A549 (cell line): ENCODE results near the gene IKZF5. TPM values are rescaled to one million over a fixed set of nuclear protein-coding genes. Genes with fewer than 3 reads are reported as not detected.

Experiments
- ATAC-seq, 2 experiments: fragments of 200-7000 bp in 1 of 2; fragments of >200 bp in 1 of 2; cut with Nextera tagmentation in 1 of 2; cut with Tn5 transposase in 1 of 2; 3 replicates each; pipeline versions ENCODE4 v1.8.0 to v1.9.1; 2018 to 2020; ENCODE audit warnings: mild to moderate bottlenecking in 1 of 2, moderate library complexity in 1 of 2
- CTCF ChIA-PET: fragments of 300-600 bp; sonication (Branson Sonifier 250); formaldehyde crosslinking; extraction: SDS; loops from one replicate; lab custom pipeline; 2021; ENCODE audit warnings: antibody characterized with exemption, inconsistent platforms; lab: Yijun Ruan, JAX
- POLR2A ChIA-PET: fragments of 350-600 bp; formaldehyde crosslinking; extraction: SDS; loops from one replicate; lab custom pipeline; 2021; ENCODE audit warnings: antibody characterized with exemption, inconsistent platforms; lab: Yijun Ruan, JAX
- DNase-seq, 2 experiments: peaks; one replicate each; pipeline versions ENCODE4 v3.0.0 to v3.0.0-alpha.2; 2011 to 2016; ENCODE audit warnings: low read depth in 1 of 2, low spot score in 1 of 2
- FAIRE-seq: peaks from 2 replicates; lab custom pipeline; 2011; peaks lifted over from hg19 to GRCh38; lab: Jason Lieb, UNC
- H3K27ac ChIP-seq, 2 experiments: fragments of >200 bp; sonication (Bioruptor Twin); formaldehyde crosslinking; 3 replicates each; pipeline ENCODE4 v1.5.1; 2016 to 2017
- H3K4me1 ChIP-seq: fragments of >200 bp; sonication (Bioruptor Twin); formaldehyde crosslinking; 3 replicates; pipeline ENCODE4 v1.6.1; 2016
- H3K4me2 ChIP-seq: fragments of >200 bp; sonication (Bioruptor Twin); formaldehyde crosslinking; 3 replicates; pipeline ENCODE4 v1.6.1; 2016
- H3K4me3 ChIP-seq: fragments of >200 bp; sonication (Bioruptor Twin); formaldehyde crosslinking; 3 replicates; pipeline ENCODE4 v1.5.1; 2016
- H3K9me3 ChIP-seq: fragments of >200 bp; sonication (Bioruptor Twin); formaldehyde crosslinking; 3 replicates; pipeline ENCODE4 v1.6.1; 2016
- ATOH8 ChIP-seq: fragments of 250-450 bp; sonication (Bioruptor Pico); IDR thresholded peaks from 2 replicates; pipeline ENCODE4 v1.5.0; 2020; ENCODE audit warnings: low read depth, mild to moderate bottlenecking, moderate library complexity
- CBX2 ChIP-seq: fragments of 200-600 bp; sonication (generic); IDR thresholded peaks from 2 replicates; pipeline ENCODE4 v1.6.1; 2016; ENCODE audit warnings: low read depth, mild to moderate bottlenecking, borderline replicate concordance
- CBX8 ChIP-seq: fragments of 200-600 bp; sonication (generic); IDR thresholded peaks from 2 replicates; pipeline ENCODE4 v1.6.1; 2016
- E2F6 ChIP-seq: IDR thresholded peaks from 2 replicates; pipeline ENCODE4 v1.6.1; 2012; ENCODE audit warnings: low read depth, borderline replicate concordance
- EHMT2 ChIP-seq: fragments of 200-600 bp; sonication (generic); IDR thresholded peaks from 2 replicates; pipeline ENCODE4 v1.6.1; 2016; ENCODE audit warnings: antibody characterized with exemption, low read depth, mild to moderate bottlenecking, moderate library complexity
- ELK1 ChIP-seq: fragments of 150-350 bp; IDR thresholded peaks from 2 replicates; pipeline ENCODE4 v1.6.1; 2014; ENCODE audit warnings: low read depth, mild to moderate bottlenecking, low read length
- EP300 ChIP-seq, 2 experiments: fragments of >200 bp; sonication (Bioruptor Twin); formaldehyde crosslinking; IDR thresholded peaks; 2 replicates in 1 of 2; 3 replicates in 1 of 2; pipeline ENCODE4 v1.6.1; 2016 to 2017
- FOXS1 ChIP-seq: fragments of 250-450 bp; sonication (Bioruptor Pico); IDR thresholded peaks from 2 replicates; pipeline ENCODE4 v1.5.0; 2020; ENCODE audit warnings: mild to moderate bottlenecking, moderate library complexity
- JUN ChIP-seq, 2 experiments: fragments of >200 bp; sonication (Bioruptor Twin); formaldehyde crosslinking; IDR thresholded peaks; 2 replicates in 1 of 2; 3 replicates in 1 of 2; pipeline ENCODE4 v1.6.1; 2016 to 2017
- MAFK ChIP-seq: fragments of 450-650 bp; IDR thresholded peaks from 2 replicates; pipeline ENCODE4 v1.6.1; 2014; ENCODE audit not compliant: partially characterized antibody
- MYC ChIP-seq: IDR thresholded peaks from 2 replicates; pipeline ENCODE4 v1.6.1; 2012; ENCODE audit warnings: mild to moderate bottlenecking, inconsistent platforms, low read length, improper control_type of control experiment, borderline replicate concordance
- NFE2L2 ChIP-seq: fragments of 150-350 bp; conservative IDR thresholded peaks from 2 replicates; pipeline ENCODE4 v1.6.1; 2014; ENCODE audit warnings: low read length
- NPAS2 ChIP-seq: fragments of 250-450 bp; sonication (Bioruptor Pico); IDR thresholded peaks from 2 replicates; pipeline ENCODE4 v1.8.0; 2022; ENCODE audit warnings: mild to moderate bottlenecking, moderate library complexity, borderline replicate concordance
- POLR2A ChIP-seq: IDR thresholded peaks from 2 replicates; pipeline ENCODE4 v1.6.1; 2012; ENCODE audit warnings: mild to moderate bottlenecking, low read length
- RARB ChIP-seq: fragments of 250-450 bp; sonication (Bioruptor Pico); IDR thresholded peaks from 2 replicates; pipeline ENCODE4 v1.8.0; 2021; ENCODE audit warnings: mild to moderate bottlenecking, moderate library complexity
- SMC3 ChIP-seq: fragments of >200 bp; sonication (Bioruptor Twin); formaldehyde crosslinking; IDR thresholded peaks from 3 replicates; pipeline ENCODE4 v1.6.1; 2018; ENCODE audit warnings: inconsistent platforms
- SREBF2 ChIP-seq: fragments of 450-650 bp; IDR thresholded peaks from 2 replicates; pipeline ENCODE4 v1.6.1; 2014; ENCODE audit warnings: mild to moderate bottlenecking, moderate library complexity
- ZFP36 ChIP-seq: fragments of 450-650 bp; IDR thresholded peaks from 2 replicates; pipeline ENCODE4 v1.6.1; 2014; ENCODE audit warnings: borderline replicate concordance; ENCODE audit not compliant: partially characterized antibody
- WGBS: methylation state at CpG from one replicate; pipeline ENCODE4 v1.1.6; 2017; ENCODE audit errors: missing lambda C conversion rate; 5-methylcytosine and 5-hydroxymethylcytosine counted together
- polyA plus RNA-seq, 4 experiments: library from polyadenylated mRNA; depleted of rRNA in 3 of 4; stranded (reverse); fragments of >200 nt; fragmentation: RNase III in 1 of 4; extraction: RNeasy Plus Mini Kit Qiagen cat#74134 plus additional on column Dnase treatment in 1 of 4; gene quantifications; 2 replicates in 3 of 4; 3 replicates in 1 of 4; pipeline ENCODE4 v1.2.3, GENCODE V29; 2011 to 2017
- TF ChIP-seq, protein P1 (sequence below): fragments of >200 bp; sonication (Bioruptor Twin); formaldehyde crosslinking; IDR thresholded peaks from 3 replicates; pipeline ENCODE4 v1.6.1; 2016
- TF ChIP-seq, protein P2 (sequence below): IDR thresholded peaks from 2 replicates; pipeline ENCODE4 v1.6.1; 2012
- TF ChIP-seq, protein P3 (sequence below): fragments of >200 bp; sonication (Bioruptor Twin); formaldehyde crosslinking; IDR thresholded peaks from 3 replicates; pipeline ENCODE4 v1.5.1; 2016

IKZF5 gene
- polyA plus RNA-seq, 2 of the 4 experiments (the other 2 are of a cell fraction), result 5.0 to 10.2 TPM

DNA sequence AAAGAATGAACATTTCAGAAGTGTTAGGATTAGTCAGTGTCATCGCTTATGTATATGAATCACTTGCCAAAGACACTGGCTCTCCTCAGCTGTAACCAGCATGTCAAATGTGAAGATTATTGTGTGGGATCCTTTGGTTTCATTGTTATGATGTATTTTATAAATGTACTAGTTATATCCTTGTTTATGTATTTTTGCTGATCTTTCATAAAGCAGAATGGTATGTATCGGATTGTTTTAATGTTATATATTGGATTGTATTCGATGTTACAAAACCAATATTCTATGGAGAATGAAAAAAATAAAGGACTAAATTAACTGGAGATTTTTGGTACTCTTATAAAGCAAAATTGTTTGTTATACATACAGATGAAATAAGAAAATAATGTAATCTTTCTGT is 49.4 kb upstream of the IKZF5 start:
- ChIA-PET POLR2A (no interaction called here), CTCF (no interaction called here)
- Histone ChIP-seq H3K4me2 (no peak overlapping the region), H3K4me3 (no peak overlapping the region), H3K27ac (no peak overlapping the region), H3K9me3 (no peaks in the 10 kb centered on the region), H3K4me1 (no peaks in the 10 kb centered on the region)
- WGBS, result 80% methylated on average over 3 of the region's 3 CpGs
- no peak for FAIRE-seq
- TF ChIP-seq MAFK, result peak; percentile 74
- no peak for TF ChIP-seq E2F6
- TF ChIP-seq NPAS2 (CRISPR knock-in tag), result no peak
- TF ChIP-seq, protein P1, sequence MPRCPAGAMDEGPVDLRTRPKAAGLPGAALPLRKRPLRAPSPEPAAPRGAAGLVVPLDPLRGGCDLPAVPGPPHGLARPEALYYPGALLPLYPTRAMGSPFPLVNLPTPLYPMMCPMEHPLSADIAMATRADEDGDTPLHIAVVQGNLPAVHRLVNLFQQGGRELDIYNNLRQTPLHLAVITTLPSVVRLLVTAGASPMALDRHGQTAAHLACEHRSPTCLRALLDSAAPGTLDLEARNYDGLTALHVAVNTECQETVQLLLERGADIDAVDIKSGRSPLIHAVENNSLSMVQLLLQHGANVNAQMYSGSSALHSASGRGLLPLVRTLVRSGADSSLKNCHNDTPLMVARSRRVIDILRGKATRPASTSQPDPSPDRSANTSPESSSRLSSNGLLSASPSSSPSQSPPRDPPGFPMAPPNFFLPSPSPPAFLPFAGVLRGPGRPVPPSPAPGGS, result no peak
- TF ChIP-seq MYC, result no peak
- TF ChIP-seq ZFP36, result no peak
- TF ChIP-seq EP300 (IDR thresholded peaks at IDR 0.05), result no peak
- DNase-seq, result no peak
- ATAC-seq, result no peak

DNA sequence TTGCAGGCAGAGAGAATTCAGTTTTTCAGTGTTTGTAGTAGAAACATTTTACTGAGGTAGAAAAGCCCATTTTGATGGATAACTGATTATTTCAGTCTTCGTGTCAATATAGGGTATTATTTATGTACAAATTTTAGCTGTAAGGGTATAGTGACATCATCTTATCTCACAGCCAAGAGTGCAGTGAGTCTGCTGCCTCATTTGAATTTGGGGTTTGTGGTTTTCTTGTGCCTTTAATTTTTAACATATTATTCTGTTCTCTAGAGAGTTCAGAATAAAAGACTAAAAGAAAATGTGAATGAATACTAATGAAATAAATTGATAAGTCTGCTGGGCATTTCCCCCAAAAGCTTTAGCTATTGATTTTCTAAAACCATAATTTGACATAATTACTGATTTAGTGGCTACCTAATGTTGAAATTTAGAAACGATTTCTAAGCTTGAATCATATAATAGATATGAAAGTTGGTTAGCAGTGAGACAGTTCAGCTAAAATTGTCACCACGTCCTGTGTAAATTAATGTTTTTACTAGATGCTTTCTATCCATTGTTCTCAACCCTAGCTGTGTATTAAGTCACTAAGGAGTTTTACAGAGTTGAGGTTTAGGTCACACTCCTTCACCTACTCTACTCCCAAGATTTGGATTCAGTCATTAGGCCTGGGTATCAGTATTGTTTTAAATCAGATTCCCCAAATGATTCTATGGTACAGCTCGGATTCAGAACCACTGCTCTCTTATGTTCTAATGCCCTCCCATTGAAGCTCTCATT is 37.6 kb upstream of the IKZF5 start:
- H3K4me3 ChIP-seq, result no peak overlapping the region
- CTCF ChIA-PET, result interaction anchor here (0.6 to 9.2 kb wide), 5 partner anchors 87 to 514 kb away, joined by 3 to 130 read pairs (median 52); no protein-coding TSS in a partner anchor
- no peak overlapping the region for H3K27ac ChIP-seq
- TF ChIP-seq RARB (no peak), ELK1 (no peak), SMC3 (no peak), CBX8 (no peak), SREBF2 (no peak), EHMT2 (no peak), CBX2 (no peak), FOXS1 (CRISPR knock-in tag) (no peak), POLR2A (no peak), ATOH8 (no peak), NFE2L2 (no peak), JUN (IDR thresholded peaks at IDR 0.05) (no peak)
- TF ChIP-seq, protein P2, sequence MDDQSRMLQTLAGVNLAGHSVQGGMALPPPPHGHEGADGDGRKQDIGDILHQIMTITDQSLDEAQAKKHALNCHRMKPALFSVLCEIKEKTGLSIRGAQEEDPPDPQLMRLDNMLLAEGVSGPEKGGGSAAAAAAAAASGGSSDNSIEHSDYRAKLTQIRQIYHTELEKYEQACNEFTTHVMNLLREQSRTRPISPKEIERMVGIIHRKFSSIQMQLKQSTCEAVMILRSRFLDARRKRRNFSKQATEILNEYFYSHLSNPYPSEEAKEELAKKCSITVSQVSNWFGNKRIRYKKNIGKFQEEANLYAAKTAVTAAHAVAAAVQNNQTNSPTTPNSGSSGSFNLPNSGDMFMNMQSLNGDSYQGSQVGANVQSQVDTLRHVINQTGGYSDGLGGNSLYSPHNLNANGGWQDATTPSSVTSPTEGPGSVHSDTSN, result no peak
- TF ChIP-seq, protein P3, sequence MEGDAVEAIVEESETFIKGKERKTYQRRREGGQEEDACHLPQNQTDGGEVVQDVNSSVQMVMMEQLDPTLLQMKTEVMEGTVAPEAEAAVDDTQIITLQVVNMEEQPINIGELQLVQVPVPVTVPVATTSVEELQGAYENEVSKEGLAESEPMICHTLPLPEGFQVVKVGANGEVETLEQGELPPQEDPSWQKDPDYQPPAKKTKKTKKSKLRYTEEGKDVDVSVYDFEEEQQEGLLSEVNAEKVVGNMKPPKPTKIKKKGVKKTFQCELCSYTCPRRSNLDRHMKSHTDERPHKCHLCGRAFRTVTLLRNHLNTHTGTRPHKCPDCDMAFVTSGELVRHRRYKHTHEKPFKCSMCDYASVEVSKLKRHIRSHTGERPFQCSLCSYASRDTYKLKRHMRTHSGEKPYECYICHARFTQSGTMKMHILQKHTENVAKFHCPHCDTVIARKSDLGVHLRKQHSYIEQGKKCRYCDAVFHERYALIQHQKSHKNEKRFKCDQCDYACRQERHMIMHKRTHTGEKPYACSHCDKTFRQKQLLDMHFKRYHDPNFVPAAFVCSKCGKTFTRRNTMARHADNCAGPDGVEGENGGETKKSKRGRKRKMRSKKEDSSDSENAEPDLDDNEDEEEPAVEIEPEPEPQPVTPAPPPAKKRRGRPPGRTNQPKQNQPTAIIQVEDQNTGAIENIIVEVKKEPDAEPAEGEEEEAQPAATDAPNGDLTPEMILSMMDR, result no peak
- TF ChIP-seq, all 56 proteins: peak for 0
- H3K4me1 ChIP-seq, result no peaks in the 10 kb centered on the region
- H3K4me2 ChIP-seq, result no peak overlapping the region
- POLR2A ChIA-PET, result no interaction called here
- no peaks in the 10 kb centered on the region for H3K9me3 ChIP-seq
- ATAC-seq, result no peak
- DNase-seq, result no peak
- FAIRE-seq, result peak; percentile 23
- 64% methylated on average over 4 of the region's 4 CpGs for WGBS
